Measurements from ENCODE around the gene SRD5A3. TPM values are rescaled to one million over a fixed set of nuclear protein-coding genes. Genes with fewer than 3 reads are reported as not detected.

The SRD5A3 gene
- total RNA-seq, 1 donor from 2014 or later = 12.1 TPM

DNA sequence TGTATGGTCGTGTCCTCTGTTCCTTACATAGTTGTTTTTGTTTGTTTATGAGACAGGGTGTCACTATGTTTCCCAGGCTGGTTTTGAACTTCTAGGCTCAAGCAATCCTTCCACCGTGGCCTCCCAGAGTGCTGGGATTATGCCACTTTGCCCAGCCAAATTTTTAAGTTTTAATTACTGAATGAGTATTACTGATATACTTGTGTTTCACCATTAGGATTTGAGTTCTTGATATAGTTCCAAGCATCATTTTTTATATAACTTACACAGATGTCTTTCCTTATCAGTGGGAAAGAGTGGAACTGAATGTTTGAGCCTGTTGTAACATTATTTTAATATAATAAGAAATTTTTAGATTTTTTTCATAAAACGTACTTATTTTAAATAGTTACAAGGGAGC is 70.1 kb downstream of the SRD5A3 start:
- Mint-ChIP-seq H3K27ac (no peak overlapping the region), H3K27me3 (no peaks in the 10 kb centered on the region), H3K9me3 (ENCODE audit: low read depth) (no peaks in the 10 kb centered on the region), H3K4me1 (ENCODE audit: low read depth) (no peaks in the 10 kb centered on the region), H3K36me3 (ENCODE audit: insufficient read depth) (peaks cover 15% of the 10 kb centered on the region), H3K4me3 (ENCODE audit: low read depth) (no peak overlapping the region)
- no peak for DNase-seq (ENCODE audit: low spot score, unreplicated experiment)
- TF ChIP-seq, protein P1, sequence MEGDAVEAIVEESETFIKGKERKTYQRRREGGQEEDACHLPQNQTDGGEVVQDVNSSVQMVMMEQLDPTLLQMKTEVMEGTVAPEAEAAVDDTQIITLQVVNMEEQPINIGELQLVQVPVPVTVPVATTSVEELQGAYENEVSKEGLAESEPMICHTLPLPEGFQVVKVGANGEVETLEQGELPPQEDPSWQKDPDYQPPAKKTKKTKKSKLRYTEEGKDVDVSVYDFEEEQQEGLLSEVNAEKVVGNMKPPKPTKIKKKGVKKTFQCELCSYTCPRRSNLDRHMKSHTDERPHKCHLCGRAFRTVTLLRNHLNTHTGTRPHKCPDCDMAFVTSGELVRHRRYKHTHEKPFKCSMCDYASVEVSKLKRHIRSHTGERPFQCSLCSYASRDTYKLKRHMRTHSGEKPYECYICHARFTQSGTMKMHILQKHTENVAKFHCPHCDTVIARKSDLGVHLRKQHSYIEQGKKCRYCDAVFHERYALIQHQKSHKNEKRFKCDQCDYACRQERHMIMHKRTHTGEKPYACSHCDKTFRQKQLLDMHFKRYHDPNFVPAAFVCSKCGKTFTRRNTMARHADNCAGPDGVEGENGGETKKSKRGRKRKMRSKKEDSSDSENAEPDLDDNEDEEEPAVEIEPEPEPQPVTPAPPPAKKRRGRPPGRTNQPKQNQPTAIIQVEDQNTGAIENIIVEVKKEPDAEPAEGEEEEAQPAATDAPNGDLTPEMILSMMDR (IDR thresholded peaks at IDR 0.05; ENCODE audit: unreplicated experiment) = no peak

Other genes with a start within 250 kb of the SRD5A3 start
- gene KDR, start 220.6 kb upstream of the SRD5A3 start, total RNA-seq = 0.22 and 0.33 TPM in 2 replicates
- 65.7 and 73.4 TPM in 2 replicates for gene TMEM165, start 49.7 kb downstream of the SRD5A3 start, total RNA-seq
- gene CLOCK, start 200.7 kb downstream of the SRD5A3 start, total RNA-seq = 16.0 and 17.3 TPM in 2 replicates
- not detected in 2 replicates for gene PDCL2, start 246.0 kb downstream of the SRD5A3 start, total RNA-seq